HG02642 (cell line): ENCODE data around the gene BRD3.

Experiments
- ATAC-seq: cut with Tn5 transposase; IDR thresholded peaks from one replicate; pipeline ENCODE4 v1.9.1; 2021; ENCODE audit warnings: mild to moderate bottlenecking; ENCODE audit not compliant: unreplicated experiment, poor library complexity

Gene BRD3

DNA sequence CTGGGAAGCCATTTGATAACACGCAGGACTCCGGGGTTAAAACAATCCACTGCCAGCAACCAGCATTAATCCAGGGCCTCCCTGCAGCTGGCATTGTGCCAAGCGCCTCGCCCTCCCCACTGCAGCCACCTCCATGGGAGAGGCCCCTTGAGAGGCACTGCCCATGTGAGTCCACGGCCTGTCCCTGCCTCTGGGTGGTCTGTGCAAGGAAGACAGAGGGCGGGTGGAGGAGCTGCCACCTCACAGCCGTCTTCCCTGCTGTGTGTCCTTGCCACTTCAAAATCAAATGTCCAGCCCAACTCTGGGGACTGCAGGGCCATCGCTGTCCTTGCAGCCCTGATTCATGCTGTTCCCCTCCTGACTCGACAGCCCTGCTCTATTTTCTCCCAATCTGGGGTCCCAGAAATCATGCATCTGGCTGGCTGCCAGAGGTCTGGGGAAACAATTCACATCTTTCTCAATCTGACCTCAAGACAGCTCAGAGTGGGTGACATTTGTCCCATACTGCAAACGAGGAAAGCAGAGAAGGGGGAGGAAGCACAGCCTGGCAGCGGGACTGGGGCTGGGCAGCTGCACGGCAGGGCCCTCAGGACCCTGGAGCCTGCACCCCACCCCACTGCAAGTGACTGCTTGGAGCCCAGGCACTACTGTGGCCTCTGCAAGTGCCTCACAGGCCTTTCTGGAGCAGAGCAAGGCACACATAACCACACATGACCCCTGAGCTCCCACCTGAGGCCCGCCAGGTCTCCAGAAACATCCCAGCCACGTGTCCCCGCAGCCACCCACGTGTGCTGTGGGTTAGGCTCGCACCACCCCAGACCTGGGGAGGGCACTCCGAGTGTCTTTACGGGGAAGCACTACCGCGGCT, 26.8 kb downstream of the BRD3 start:
- ATAC-seq = no peak

DNA sequence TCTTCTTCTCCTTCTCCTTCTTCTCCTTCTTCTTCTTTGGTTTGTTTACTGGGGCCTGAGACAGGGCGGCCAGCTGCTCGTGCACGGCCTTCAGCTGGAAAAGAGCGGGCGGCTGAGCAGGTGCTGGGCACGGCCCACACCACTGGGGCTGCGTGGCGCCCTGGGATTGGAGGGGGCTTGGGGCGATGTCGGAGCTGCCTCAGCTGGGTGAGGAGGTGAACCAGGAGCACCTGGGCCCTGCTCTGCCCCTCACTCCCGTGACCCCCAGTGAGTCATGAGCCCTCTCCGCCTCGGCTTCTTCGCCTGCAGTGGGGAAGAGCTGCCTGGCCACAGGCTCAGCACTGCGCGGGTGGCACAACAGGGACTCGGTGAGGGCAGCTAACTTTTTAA, 27.7 kb downstream of the BRD3 start:
- ATAC-seq = no peak

DNA sequence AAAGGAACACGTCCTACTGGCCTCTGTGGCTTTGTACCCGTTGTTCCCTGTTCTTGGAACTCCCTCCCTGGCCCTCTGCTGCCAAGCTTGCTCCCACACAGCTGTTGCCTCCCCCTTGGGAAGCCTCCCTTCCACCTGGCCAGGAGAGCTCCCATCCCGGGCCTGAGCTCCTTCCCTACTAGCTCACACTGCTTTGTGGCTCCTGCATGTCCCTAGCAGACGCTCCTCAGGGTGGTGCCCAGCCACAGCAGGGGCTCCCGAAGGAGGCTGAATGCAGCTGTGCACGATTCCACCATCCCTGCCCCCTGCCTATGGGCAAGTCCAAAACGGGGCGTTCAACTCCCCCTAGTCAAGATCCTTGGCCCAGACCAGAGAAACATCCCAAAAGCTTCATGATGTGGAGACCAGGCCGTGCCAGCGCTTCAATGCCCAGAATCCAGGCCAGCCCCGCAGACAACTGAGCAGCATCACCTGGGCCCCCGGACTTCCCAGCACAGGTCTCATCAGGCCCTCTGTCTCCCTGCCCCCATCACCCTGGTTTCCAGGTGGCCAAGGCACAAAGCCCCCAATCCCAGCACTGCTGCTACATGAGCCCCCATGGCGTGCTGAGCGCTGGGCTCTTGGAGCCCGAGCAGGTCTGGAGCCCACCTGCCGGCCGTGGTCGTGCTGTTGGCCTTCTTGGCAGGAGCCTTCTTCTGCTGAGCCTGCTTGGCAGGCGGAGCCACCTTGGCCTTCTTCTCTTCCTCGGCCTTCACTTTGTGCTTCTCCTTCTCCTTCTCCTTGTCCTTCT, 28.2 kb downstream of the BRD3 start:
- ATAC-seq = no peak

DNA sequence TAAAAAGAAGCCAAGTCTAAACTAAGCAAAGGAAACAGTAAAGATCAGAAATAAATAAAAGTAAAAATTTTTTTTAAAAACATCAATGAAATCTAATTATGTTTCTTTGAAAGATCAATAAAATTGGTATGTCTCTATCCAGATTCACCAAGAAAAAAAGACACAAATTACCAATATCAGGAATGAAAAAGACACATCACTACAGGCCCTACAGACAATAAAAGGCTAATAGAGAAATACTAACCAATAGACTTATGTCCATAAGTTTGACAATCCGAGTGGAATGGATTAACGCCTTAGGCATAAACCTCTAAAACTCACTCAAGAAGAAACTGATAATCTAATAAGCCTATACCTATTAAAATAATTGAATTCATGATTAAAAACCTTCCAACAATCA, 30.2 kb downstream of the BRD3 start:
- ATAC-seq = no peak

DNA sequence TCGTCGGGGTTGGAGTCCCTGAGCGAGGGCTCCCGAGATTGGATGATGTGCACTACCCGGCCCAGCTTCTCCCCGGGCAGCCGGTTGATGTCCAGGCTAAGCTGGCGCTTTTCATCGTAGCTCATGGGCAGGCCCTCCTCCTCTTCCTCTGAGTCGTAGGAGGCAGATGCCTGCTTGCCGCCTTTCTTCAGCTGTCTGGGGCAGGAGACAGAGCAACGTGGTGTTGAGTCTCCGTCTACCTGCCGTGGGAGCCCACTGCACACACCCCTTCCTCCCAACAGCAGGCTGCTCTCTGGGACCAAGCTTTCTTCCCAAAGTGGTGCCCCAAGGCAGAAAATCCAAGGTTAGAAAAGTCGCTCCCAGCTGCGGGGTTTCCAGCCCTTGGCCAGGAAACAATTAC, 31.7 kb downstream of the BRD3 start:
- no peak for ATAC-seq

DNA sequence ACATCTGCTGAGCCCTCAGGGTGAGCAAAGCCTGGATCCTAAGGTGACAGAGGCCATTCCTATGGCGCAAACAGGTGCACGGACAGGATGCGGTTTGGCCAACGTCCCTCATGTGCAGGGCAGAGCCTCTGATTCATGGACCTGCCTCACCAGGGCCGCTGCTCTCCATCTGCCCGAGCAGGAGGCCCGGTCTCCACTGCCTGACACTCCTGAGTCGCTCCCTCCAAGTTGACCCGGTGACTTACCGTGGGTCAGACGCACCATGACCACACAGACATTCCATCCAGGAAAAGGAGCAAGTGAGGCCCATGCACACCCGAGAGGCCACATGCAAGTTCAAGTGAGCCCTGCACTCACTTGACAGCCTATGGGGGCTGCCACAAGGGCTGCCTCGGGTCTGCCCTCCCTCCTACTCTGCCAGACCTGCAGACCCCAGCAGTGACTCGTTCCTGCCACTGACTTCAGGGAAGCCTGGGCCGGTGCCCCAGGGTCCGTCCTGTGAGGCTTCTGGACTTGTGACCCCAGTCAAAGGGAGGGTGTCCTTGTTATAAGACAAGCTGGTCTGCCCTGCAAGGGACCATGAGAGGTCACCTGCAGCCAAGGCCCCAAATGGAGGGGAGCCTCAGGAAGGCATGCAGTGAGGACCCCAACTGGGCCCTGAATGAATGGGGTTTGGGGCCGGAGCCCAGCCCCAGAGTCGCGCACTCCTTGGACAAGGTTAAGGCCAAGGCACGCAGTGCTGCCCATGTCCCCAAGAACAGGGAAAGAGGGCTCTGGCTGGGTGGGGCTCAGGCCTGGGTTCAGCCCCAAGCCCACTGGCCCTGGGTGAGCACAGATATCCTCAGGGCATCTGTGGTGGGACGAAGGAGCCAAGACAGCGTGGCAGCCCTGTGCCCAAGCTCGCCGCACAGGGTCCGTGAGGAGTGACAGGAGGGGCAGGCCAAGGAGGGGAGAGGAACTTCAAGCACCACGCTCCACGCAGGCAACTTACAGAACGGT, 32.5 kb downstream of the BRD3 start:
- no peak for ATAC-seq

DNA sequence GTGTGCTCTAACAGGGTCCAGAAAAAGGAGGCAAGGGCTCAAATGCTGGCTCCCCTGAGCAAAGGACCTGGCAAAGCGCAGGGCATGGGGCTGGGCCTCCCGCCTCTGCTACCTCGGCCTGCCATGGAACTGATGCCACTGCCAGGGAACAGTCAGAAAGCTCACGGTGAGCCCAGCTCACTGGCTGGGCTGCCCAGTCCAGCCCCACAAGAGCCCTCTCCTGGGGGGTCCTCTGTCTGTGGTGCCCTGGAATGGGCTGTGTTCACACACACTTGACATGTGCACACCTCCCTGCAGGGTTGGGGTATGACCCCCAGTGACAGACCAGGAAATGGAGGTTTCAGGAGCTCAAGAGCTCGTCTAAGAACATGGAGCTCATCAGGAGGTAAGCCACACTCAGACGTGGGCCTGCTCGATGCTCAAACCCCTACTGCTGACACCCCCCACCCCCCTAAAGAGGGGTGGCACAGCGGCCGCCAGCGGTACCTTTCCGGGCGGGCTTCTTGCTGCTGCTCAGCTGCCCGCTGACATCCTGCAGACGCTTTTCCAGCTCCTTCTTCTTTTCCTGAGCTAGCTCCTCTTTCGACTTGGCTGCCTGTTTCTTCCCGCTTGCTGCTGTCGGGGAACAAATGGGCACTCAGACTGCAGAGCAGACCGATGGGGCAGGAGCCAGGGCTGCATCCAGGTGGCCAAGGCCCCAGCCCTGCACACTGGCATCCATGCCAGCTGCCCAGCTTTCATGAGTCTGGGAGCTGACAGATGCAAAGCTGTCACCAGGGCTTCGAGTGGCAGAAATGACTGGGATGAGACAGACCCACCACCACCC, 33.4 kb downstream of the BRD3 start:
- no peak for ATAC-seq

DNA sequence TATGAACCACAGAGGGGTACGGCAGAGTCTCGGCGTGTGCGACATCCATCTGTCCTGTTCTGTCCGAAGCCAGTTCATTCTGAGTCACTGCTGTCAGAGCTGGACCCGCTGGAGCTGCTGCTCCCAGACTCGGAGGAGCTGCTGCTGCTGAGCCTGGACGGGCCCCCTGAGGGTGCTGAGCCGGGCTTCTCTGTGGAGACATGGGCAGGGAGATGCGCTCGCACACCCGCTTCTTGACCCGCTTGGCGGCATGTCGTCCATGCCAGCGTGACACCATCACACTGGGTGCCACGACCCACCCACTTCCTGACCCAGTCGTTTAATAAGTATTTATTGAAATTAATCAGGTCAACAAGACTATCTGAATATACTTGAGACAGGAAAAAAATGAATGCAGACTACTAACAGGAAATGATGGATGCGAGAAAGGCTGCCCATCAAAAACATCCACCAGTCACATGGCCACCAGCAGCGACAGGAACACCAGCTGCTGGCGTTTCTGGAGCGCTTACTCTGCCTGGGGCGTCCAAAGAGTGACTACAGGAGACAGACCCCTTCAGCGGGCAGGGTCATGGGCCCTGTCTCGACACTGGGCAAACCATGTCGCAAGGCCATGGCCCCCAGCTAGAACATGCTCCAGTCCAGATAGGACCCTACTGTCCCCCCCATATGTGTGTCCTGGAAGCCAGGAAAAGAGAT, 34.2 kb downstream of the BRD3 start:
- no peak for ATAC-seq

DNA sequence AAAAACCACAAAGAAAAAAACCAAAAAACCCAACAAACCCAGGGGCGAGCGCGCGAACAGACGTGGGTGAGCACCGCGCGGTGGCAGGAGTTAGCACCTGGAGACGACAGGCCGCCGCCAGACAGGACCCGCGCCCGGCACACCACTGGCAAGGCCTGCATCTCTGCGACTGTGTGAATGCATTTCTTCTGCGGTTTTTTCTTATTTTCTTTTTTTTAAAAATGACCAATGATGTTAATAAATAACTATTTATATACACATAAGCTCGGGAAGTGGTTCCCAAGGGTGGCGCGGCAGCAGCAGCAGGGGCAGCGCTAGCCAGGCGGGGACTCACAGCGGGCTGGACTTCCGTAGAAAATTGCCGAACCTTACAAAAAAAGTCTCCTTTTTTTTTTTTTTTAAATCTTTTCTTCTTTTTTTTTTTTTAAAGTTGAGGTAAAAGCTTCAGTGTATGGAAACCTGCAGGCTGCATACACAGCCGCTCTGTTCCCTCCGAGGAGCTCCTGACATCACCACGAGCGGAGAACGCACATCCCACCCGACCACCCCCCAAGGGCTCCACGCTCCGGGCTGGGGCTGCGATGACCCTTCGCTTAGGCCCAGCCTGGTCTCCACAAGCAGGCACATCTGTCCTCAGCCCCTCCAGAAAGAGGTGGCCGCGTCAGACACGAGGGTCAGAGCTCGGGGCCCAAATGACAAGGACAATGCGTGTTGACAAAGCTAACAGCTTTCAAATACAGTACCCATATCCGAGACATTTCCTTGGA, 35.2 kb downstream of the BRD3 start:
- ATAC-seq = no peak

DNA sequence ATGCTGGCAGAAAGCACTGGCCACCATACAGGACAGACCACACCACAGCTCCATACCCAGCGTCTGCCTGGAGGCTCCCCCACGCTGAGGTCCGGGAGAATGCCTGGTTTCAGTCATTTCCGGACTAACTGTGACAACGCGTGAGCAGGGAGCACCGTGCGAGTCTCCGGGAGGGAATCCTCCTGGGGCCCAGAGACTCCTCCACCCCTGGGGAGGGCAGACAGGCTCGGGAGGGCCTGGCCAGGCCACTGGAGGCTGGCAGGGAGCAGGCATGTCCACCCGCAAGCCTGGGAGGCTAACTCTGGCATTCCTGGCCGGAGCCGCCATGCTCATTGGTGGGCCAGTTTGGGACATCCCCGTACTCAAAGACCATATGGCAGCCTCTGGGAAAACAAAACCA, 36.0 kb downstream of the BRD3 start:
- ATAC-seq = no peak

DNA sequence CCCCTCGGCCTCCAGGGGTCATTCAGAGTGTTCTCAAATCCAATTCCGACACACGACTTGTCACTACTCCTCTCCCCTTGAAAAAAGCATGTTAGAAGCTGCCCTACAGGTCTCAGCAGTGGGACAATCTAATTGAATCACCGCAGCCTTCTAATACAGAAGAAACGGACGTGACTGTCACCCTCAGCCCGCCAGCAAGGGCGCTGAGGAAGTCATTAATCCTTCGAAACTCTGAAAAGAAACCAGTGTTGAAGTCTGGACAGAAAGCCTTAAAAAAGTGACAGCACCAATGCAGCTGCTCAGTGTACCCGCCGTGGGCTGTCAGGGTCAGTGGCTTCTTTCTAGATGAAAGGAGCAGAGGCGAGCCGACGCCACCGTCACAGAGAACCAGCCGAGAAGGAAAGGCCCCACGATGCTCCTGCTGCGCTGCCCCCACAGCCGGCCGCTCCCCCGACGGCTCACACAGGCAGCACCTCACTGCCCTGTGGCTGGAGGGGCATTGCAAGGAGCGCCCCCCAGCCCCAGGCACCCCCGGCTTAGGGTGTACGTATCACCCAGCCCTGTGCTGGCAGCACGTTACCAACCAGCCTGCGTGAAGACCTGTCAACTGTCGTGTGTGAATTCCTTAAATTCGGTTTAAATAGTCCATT, 36.9 kb downstream of the BRD3 start:
- ATAC-seq = no peak

DNA sequence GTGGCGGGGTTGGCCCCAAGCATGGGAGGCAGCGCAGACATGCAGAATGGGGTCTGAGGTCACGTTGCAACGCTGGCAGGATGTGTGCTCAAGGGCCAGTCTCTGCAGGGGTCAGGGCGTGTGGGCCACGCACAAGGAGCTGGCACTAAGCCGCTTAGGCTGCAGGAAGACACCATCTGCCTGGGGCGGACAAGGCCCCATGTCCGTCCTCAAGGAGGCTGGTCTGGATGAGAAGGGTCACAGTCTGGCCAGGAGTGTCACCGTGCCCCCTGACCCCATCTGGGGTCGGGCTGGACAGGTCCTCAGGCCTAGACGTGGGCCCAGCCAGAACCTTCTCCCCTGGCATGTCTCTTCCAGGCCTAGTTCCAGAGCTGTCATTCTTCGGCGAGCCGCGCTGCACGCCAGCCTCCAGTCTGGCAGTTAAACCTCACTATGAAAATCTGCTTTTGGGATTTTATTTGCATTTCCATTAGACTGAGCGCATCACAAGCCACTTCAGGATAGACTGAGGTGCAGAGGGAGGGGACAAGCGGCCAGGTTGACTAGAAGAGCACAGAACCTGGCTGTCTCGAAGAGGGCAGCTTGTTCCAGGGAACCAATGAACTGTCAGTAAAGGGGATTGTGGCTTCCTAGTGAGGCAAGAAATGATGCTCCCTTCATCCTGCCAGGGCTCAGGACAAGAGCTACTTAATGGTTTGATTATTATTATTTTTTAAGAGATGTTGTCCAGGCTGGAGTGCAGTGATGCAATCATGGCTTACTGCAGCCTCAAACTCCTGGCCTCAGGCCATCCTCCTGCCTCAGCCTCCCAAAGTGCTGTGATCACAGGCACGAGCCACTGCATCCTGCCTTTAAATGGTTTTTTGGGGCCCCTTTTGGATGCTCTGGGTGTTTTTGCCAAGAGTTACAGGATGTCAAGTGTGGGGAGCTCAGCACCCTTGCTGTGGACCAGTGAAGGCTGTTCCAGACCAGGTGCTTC, 38.3 kb downstream of the BRD3 start:
- ATAC-seq = no peak

DNA sequence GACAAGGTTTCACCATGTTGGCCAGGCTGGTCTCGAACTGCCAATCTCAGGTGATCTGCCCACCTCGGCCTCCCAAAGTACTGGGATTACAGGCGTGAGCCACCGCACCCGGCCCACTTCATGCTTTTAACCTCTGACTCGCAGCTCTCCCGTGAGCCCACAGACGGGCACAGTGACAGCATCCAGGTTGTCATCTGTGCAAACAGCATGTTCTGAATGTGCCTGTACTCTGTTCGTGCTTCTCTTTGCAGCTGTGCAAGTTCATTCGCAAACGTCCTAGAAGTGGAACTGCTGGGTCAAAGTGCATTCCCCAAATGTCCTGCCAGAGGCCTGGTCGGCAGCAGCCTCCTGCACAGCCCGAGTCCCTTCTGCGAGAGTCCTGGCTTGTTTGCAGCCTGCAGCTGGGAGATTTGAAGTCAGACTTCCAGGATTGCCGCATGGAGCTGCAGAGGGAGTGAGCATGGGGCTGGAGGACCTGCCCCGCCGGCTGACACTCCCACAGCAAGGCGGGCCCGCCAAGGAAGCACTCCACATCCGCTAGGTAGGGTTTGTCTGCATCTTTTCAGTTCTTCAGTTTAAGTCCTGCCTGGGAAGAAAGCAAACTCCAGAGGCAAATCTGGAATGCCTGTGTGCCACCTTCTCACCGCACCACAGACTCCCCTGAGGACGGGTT, 39.1 kb downstream of the BRD3 start:
- ATAC-seq = no peak

DNA sequence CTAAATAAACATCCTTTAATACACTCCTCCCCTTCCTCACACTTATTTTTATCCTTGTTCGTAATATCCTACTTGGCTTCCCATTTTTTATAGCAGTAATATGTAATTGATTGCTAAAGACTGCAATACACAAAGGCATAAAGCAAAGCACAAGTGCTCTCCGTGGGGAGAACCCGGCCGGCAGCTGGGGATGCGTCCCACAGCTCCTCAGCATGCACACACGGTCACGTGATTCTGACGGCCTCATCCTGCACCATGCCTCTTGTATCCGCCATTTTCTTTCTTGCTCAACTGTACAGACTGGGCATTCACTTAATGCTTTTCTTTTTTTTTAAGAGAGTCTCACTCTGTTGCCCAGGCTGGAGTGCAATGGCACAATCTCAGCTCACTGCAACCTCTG, 39.8 kb downstream of the BRD3 start:
- no peak for ATAC-seq

DNA sequence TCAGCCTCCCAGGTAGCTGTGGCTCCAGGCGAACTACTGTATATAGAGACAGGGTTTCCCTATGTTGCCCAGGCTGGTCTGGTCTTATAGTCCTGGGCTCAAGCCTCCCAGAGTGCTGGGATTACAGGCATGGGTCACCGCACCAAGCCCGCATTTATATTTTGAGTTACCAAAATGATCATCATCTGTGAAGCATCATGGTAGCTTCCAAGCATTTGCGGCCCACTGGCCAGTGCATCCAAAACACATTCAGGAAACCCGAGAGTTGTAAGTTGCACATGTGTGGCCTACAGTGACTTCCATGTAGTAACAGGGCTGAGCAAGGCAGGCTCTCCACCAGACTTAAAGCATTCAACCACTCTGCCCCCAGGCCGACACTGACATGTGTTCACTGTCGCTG, 40.3 kb downstream of the BRD3 start:
- ATAC-seq = no peak

DNA sequence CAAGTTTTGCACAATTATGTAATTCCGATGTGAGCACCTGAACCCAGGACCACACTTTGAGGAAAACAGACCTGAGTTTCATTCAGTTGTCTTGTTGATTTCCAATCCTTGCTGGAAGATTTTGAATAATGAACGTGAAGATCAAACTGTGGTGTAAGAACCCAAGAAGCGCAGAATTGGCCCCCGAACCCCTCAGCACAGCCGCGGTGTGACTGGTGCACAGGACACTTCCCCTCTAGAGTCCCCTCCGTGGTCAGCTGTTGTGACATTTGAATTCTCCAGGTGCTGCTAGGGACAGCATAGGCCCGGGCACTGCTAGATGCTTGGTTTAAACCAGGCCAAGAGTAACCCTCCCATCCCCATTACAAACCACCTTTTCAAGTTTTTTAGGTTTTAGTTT, 40.8 kb downstream of the BRD3 start:
- no peak for ATAC-seq
